ENCODE data around the gene MVB12B.

DNA sequence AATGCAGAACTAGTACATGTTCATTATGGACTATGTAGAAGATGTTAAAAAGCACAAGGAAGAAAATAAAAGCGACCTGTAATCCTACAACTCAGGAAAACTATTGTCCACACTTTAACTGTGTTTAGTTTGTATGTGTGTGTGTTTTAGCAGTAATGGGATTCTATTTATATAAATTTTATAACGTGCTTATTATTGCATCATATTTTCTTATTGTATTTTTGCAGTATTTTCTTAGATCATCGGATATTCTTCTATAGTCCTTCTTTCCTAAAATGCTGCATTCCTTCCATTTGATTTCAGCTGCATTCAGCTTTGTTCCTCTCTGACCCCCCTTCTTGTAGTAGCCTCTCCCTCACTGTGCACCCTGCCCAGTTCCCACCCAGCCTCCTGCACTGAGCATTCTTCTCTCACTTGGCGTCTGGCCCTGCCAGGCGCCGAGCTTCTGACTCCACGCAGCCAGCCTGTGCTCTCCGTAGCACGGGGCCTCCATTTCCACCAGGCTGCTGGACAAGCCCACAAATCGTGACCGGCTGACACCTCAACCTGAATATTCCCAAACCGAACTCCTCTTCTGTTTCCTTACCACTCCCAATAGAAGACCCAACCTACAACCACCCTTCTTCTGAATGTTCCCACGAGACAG is 39.9 kb downstream of the MVB12B start:
- TF ChIP-seq POLR2AphosphoS5 (IDR thresholded peaks at IDR 0.05) (no peak), POLR2A (IDR thresholded peaks at IDR 0.05) (no peak)
- TF ChIP-seq, protein P1, sequence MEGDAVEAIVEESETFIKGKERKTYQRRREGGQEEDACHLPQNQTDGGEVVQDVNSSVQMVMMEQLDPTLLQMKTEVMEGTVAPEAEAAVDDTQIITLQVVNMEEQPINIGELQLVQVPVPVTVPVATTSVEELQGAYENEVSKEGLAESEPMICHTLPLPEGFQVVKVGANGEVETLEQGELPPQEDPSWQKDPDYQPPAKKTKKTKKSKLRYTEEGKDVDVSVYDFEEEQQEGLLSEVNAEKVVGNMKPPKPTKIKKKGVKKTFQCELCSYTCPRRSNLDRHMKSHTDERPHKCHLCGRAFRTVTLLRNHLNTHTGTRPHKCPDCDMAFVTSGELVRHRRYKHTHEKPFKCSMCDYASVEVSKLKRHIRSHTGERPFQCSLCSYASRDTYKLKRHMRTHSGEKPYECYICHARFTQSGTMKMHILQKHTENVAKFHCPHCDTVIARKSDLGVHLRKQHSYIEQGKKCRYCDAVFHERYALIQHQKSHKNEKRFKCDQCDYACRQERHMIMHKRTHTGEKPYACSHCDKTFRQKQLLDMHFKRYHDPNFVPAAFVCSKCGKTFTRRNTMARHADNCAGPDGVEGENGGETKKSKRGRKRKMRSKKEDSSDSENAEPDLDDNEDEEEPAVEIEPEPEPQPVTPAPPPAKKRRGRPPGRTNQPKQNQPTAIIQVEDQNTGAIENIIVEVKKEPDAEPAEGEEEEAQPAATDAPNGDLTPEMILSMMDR (IDR thresholded peaks at IDR 0.05) = no peak
